HCT116 (cell line): ENCODE data around the gene CLN6.

Experiments
- ATF3 ChIP-seq: IDR thresholded peaks from 2 replicates; pipeline ENCODE4 v1.6.1; 2012
- CEBPB ChIP-seq: IDR thresholded peaks from 2 replicates; pipeline ENCODE4 v1.6.1; 2012; ENCODE audit warnings: low read depth
- CTCF ChIP-seq, 3 experiments: fragments of 200-600 bp in 1 of 3; sonication (generic) in 1 of 3; IDR thresholded peaks in 2 of 3; conservative IDR thresholded peaks in 1 of 3; 2 replicates each; pipeline ENCODE4 v1.5.1; 2012 to 2017; ENCODE audit warnings: low read depth in 2 of 3, low read length in 2 of 3, antibody characterized with exemption in 1 of 3, borderline replicate concordance in 1 of 3, control low read depth in 1 of 3, mild to moderate bottlenecking in 1 of 3, mixed read lengths in 1 of 3, mixed run types in 1 of 3, moderate library complexity in 1 of 3; ENCODE audit not compliant: insufficient read depth in 1 of 3
- EZH2 ChIP-seq: fragments of 200-600 bp; sonication (generic); IDR thresholded peaks from 2 replicates; pipeline ENCODE4 v1.6.1; 2017; ENCODE audit warnings: antibody characterized with exemption, mixed run types
- EZH2phosphoT487 ChIP-seq: fragments of 200-600 bp; IDR thresholded peaks from 2 replicates; pipeline ENCODE4 v1.6.1; 2018; ENCODE audit warnings: antibody characterized with exemption, borderline replicate concordance
- MAX ChIP-seq: IDR thresholded peaks from 2 replicates; pipeline ENCODE4 v1.6.1; 2012
- POLR2A ChIP-seq: IDR thresholded peaks from 2 replicates; pipeline ENCODE4 v1.7.0; 2011; ENCODE audit warnings: borderline replicate concordance; ENCODE audit not compliant: insufficient read depth, insufficient read length; ENCODE audit errors: extremely low read depth
- POLR2AphosphoS5 ChIP-seq: IDR thresholded peaks from 2 replicates; pipeline ENCODE4 v1.6.1; 2011; ENCODE audit warnings: mild to moderate bottlenecking, low read depth, low read length, moderate library complexity
- REST ChIP-seq: IDR thresholded peaks from 2 replicates; pipeline ENCODE4 v1.6.1; 2012; ENCODE audit warnings: low read depth
- YY1 ChIP-seq: IDR thresholded peaks from 2 replicates; pipeline ENCODE4 v1.6.1; 2011; ENCODE audit warnings: low read length, low read depth, moderate library complexity, mild to moderate bottlenecking; ENCODE audit not compliant: insufficient replicate concordance; ENCODE audit errors: extremely low read depth

GRCh38 chr15:68261980-68262379 lies 32.5 kb upstream of the CLN6 start:
- TF ChIP-seq POLR2A (no peak), CTCF (IDR thresholded peaks at IDR 0.05 in 2 of 3, conservative IDR thresholded peaks at IDR 0.05 in 1 of 3; ENCODE audit: borderline replicate concordance in 1 of 3, insufficient read depth in 1 of 3, low read depth in 2 of 3, low read length in 2 of 3) (no peak), CEBPB (no peak), YY1 (no peak), EZH2 (no peak), MAX (no peak), EZH2phosphoT487 (no peak), POLR2AphosphoS5 (no peak), ATF3 (no peak), REST (no peak)
